Measurements from ENCODE around the gene TSPAN18.

Gene TSPAN18

GRCh38 chr11:44776551-44777208 is 49.9 kb downstream of the TSPAN18 start:
- Histone ChIP-seq H3F3A (ENCODE audit: insufficient read depth, low read length) (no peaks in the 10 kb centered on the region), H3K4me1 (ENCODE audit: low read length) (no peaks in the 10 kb centered on the region), H3K36me3 (replicated peaks; ENCODE audit: insufficient read depth, low read length) (no peaks in the 10 kb centered on the region), H3K9me3 (replicated peaks; ENCODE audit: insufficient read depth, low read length) (no peaks in the 10 kb centered on the region), H3K27me3 (replicated peaks; ENCODE audit: insufficient read depth, low read length) (no peaks in the 10 kb centered on the region), H3K79me2 (ENCODE audit: low read length) (no peaks in the 10 kb centered on the region), H2AFZ (ENCODE audit: low read length) (no peak overlapping the region), H3K9me2 (replicated peaks; ENCODE audit: insufficient read depth, low read length) (no peaks in the 10 kb centered on the region), H4K20me1 (ENCODE audit: insufficient read depth, low read length) (no peaks in the 10 kb centered on the region), H3K9ac (ENCODE audit: low read length) (no peak overlapping the region), H3K4me3 (ENCODE audit: low read length) (no peak overlapping the region), H3K4me2 (ENCODE audit: low read depth, low read length) (no peak overlapping the region), H3K27ac (ENCODE audit: low read length) (no peak overlapping the region)
- TF ChIP-seq EZH2phosphoT487 (IDR thresholded peaks at IDR 0.05; ENCODE audit: low read length) (no peak), CTCF (IDR thresholded peaks at IDR 0.05; ENCODE audit: low read length) (no peak), EZH2 (optimal IDR thresholded peaks at IDR 0.05; ENCODE audit: low read depth, low read length) (no peak)
- DNase-seq, result no peak

- Histone ChIP-seq H4K20me1 (ENCODE audit: insufficient read depth, low read length) (no peaks in the 10 kb centered on the region), H3K9me3 (replicated peaks; ENCODE audit: insufficient read depth, low read length) (no peaks in the 10 kb centered on the region), H3F3A (ENCODE audit: insufficient read depth, low read length) (no peaks in the 10 kb centered on the region), H3K79me2 (ENCODE audit: low read length) (no peaks in the 10 kb centered on the region), H3K9me2 (replicated peaks; ENCODE audit: insufficient read depth, low read length) (no peaks in the 10 kb centered on the region), H2AFZ (ENCODE audit: low read length) (no peak overlapping the region), H3K4me3 (ENCODE audit: low read length) (no peak overlapping the region), H3K27me3 (replicated peaks; ENCODE audit: insufficient read depth, low read length) (no peaks in the 10 kb centered on the region), H3K4me2 (ENCODE audit: low read depth, low read length) (no peak overlapping the region), H3K36me3 (replicated peaks; ENCODE audit: insufficient read depth, low read length) (no peaks in the 10 kb centered on the region), H3K9ac (ENCODE audit: low read length) (no peak overlapping the region), H3K4me1 (ENCODE audit: low read length) (no peaks in the 10 kb centered on the region), H3K27ac (ENCODE audit: low read length) (no peak overlapping the region)
- no peak for DNase-seq
- TF ChIP-seq EZH2 (optimal IDR thresholded peaks at IDR 0.05; ENCODE audit: low read depth, low read length) (no peak), EZH2phosphoT487 (IDR thresholded peaks at IDR 0.05; ENCODE audit: low read length) (no peak), CTCF (IDR thresholded peaks at IDR 0.05; ENCODE audit: low read length) (no peak)
These were observed 50.7 kb downstream of the TSPAN18 start for GRCh38 chr11:44777209-44778194.

- H2AFZ ChIP-seq (ENCODE audit: low read length), result no peak overlapping the region
- no peaks in the 10 kb centered on the region for H3K9me2 ChIP-seq (replicated peaks; ENCODE audit: insufficient read depth, low read length)
- no peak overlapping the region for H3K4me3 ChIP-seq (ENCODE audit: low read length)
- H3K9me3 ChIP-seq (replicated peaks; ENCODE audit: insufficient read depth, low read length), result no peaks in the 10 kb centered on the region
- H3K36me3 ChIP-seq (replicated peaks; ENCODE audit: insufficient read depth, low read length), result no peaks in the 10 kb centered on the region
- H3K27ac ChIP-seq (ENCODE audit: low read length), result no peak overlapping the region
- no peaks in the 10 kb centered on the region for H3K79me2 ChIP-seq (ENCODE audit: low read length)
- H3K9ac ChIP-seq (ENCODE audit: low read length), result no peak overlapping the region
- DNase-seq, result no peak
- H3K27me3 ChIP-seq (replicated peaks; ENCODE audit: insufficient read depth, low read length), result no peaks in the 10 kb centered on the region
- no peaks in the 10 kb centered on the region for H4K20me1 ChIP-seq (ENCODE audit: insufficient read depth, low read length)
- no peak overlapping the region for H3K4me2 ChIP-seq (ENCODE audit: low read depth, low read length)
- H3K4me1 ChIP-seq (ENCODE audit: low read length), result no peaks in the 10 kb centered on the region
- TF ChIP-seq EZH2 (optimal IDR thresholded peaks at IDR 0.05; ENCODE audit: low read depth, low read length) (no peak), EZH2phosphoT487 (IDR thresholded peaks at IDR 0.05; ENCODE audit: low read length) (no peak), CTCF (IDR thresholded peaks at IDR 0.05; ENCODE audit: low read length) (no peak)
- H3F3A ChIP-seq (ENCODE audit: insufficient read depth, low read length), result no peaks in the 10 kb centered on the region
These were observed 51.7 kb downstream of the TSPAN18 start for GRCh38 chr11:44778195-44779100.
